Right atrium auricular region (tissue), 2 donors: ENCODE data around the gene STIP1. TPM values are rescaled to one million over a fixed set of nuclear protein-coding genes. Genes with fewer than 3 reads are reported as not detected.

Experiments used
- DNase-seq: peaks from one replicate; pipeline ENCODE4 v3.0.0-alpha.2; 2019; ENCODE audit warnings: low spot score
- H3K27ac ChIP-seq, 2 donors: fragments of 200-600 bp; sonication (generic); 1 replicate in 1 of 2; 2 replicates in 1 of 2; pipeline ENCODE4 v1.5.1; 2016 to 2019
- H3K27me3 ChIP-seq, 2 donors: fragments of 200-600 bp; sonication (generic); one replicate each; pipeline versions ENCODE4 v1.5.1 to v1.6.0; 2017 to 2019
- H3K36me3 ChIP-seq: fragments of 200-600 bp; sonication (generic); one replicate; pipeline ENCODE4 v1.5.1; 2016
- H3K4me1 ChIP-seq, 2 donors: fragments of 200-600 bp; sonication (generic); one replicate each; pipeline versions ENCODE4 v1.5.1 to v1.6.0; 2017 to 2019
- H3K4me3 ChIP-seq, 2 donors: fragments of 200-600 bp; sonication (generic); 1 replicate in 1 of 2; 2 replicates in 1 of 2; pipeline ENCODE4 v1.5.1; 2017 to 2019; ENCODE audit warnings: mild to moderate bottlenecking in 1 of 2, moderate library complexity in 1 of 2
- H3K9me3 ChIP-seq, 2 donors: fragments of 200-600 bp; sonication (generic); one replicate each; pipeline ENCODE4 v1.5.1; 2019
- CTCF ChIP-seq, 2 donors: fragments of 200-600 bp; sonication (generic); IDR thresholded peaks; one replicate each; pipeline ENCODE4 v1.5.1; 2019; ENCODE audit warnings: antibody characterized with exemption in 2 of 2
- total RNA-seq, 2 donors: library from RNA; depleted of rRNA; stranded (reverse); fragments of >200 nt; gene quantifications; one replicate each; pipeline ENCODE4 v1.1.0, GENCODE V29; 2016

STIP1 gene
- total RNA-seq, 2 donors from 2014 or later, result 88.9 to 114 TPM

- H3K4me3 ChIP-seq, result peak overlapping the region in 1 of 2 donors; percentile 77
- no peaks in the 10 kb centered on the region for H3K27me3 ChIP-seq
- no peak for DNase-seq
- H3K4me1 ChIP-seq, result peaks cover 0 to 75% of the 10 kb centered on the region in 2 donors
- no peaks in the 10 kb centered on the region for H3K36me3 ChIP-seq
- H3K9me3 ChIP-seq, result no peaks in the 10 kb centered on the region
- peak overlapping the region; percentile 92 to 97 for H3K27ac ChIP-seq
- no peak for TF ChIP-seq CTCF (IDR thresholded peaks at IDR 0.05)
Measured at GRCh38 chr11:64229090-64229743, 43.2 kb downstream of the STIP1 start.

- peak overlapping the region; percentile 57 to 77 for H3K4me3 ChIP-seq
- H3K9me3 ChIP-seq, result no peaks in the 10 kb centered on the region
- no peak for DNase-seq
- TF ChIP-seq CTCF (IDR thresholded peaks at IDR 0.05), result no peak
- no peaks in the 10 kb centered on the region for H3K27me3 ChIP-seq
- H3K4me1 ChIP-seq, result peaks cover 0 to 74% of the 10 kb centered on the region in 2 donors
- H3K36me3 ChIP-seq, result no peaks in the 10 kb centered on the region
- H3K27ac ChIP-seq, result peak overlapping the region; percentile 92 to 97
Measured at GRCh38 chr11:64229744-64230170, 43.8 kb downstream of the STIP1 start.

- Histone ChIP-seq H3K36me3 (no peaks in the 10 kb centered on the region), H3K9me3 (no peaks in the 10 kb centered on the region), H3K27me3 (no peaks in the 10 kb centered on the region), H3K4me1 (peaks cover 0 to 74% of the 10 kb centered on the region in 2 donors), H3K27ac (peak within 1 kb of the TSS; percentile 92 to 97), H3K4me3 (peak within 1 kb of the TSS; percentile 57 to 77)
- DNase-seq, result peak; percentile 94
- no peak for TF ChIP-seq CTCF (IDR thresholded peaks at IDR 0.05)
Measured at GRCh38 chr11:64230171-64230984, 44.4 kb downstream of the STIP1 start, which contains the start of gene DNAJC4. Gene DNAJC4, plus strand, starts transcription at chr11:64230548. Its CDS starts 307 bp downstream, at chr11:64230855.

DNA sequence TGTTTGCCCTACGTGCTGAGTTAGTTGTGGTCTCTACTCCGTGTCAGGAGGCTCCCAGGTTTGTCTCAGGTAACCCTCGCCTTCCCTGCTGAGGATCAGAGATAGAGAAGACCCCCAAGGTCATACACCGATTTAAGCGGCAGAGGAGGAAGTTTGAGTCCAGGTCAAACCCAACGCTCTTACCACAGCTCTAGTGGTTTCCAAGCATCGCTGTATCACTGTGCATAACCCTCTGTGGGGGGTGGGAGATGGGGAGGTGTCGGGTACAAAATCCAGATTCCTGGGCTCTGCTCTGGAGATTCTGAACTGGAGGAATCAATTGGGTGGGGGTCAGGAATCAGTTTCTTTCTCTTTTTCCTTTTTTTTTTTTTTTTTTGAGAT, 45.0 kb downstream of the STIP1 start:
- no peak for TF ChIP-seq CTCF (IDR thresholded peaks at IDR 0.05)
- H3K4me3 ChIP-seq, result peak overlapping the region; percentile 57 to 77
- peaks cover 2% of the 10 kb centered on the region for H3K36me3 ChIP-seq
- no peak for DNase-seq
- no peaks in the 10 kb centered on the region for H3K27me3 ChIP-seq
- H3K27ac ChIP-seq, result peak overlapping the region; percentile 92 to 97
- H3K9me3 ChIP-seq, result no peaks in the 10 kb centered on the region
- peaks cover 0 to 75% of the 10 kb centered on the region in 2 donors for H3K4me1 ChIP-seq

- DNase-seq, result no peak
- no peak for TF ChIP-seq CTCF (IDR thresholded peaks at IDR 0.05)
- no peaks in the 10 kb centered on the region for H3K27me3 ChIP-seq
- no peaks in the 10 kb centered on the region for H3K9me3 ChIP-seq
- H3K27ac ChIP-seq, result peak overlapping the region in 1 of 2 donors; percentile 97
- H3K36me3 ChIP-seq, result peaks cover 6% of the 10 kb centered on the region
- H3K4me3 ChIP-seq, result peak overlapping the region in 1 of 2 donors; percentile 77
- peaks cover 0 to 76% of the 10 kb centered on the region in 2 donors for H3K4me1 ChIP-seq
Measured at GRCh38 chr11:64231546-64231945, 45.6 kb downstream of the STIP1 start.
